Measurements from ENCODE around the gene SERHL2.

GRCh38 chr22:42564699-42565098 lies 10.9 kb downstream of the SERHL2 start:
- no peak for TF ChIP-seq CTCF (optimal IDR thresholded peaks at IDR 0.05 in 1 of 3, IDR thresholded peaks at IDR 0.05 in 1 of 3, conservative IDR thresholded peaks at IDR 0.05 in 1 of 3; ENCODE audit: extremely low read depth in 1 of 3, insufficient read depth in 2 of 3, low read length in 3 of 3)
- TF ChIP-seq EZH2 (IDR thresholded peaks at IDR 0.05; ENCODE audit: low read length) = no peak

All from keratinocyte (primary cell).